Left renal cortex interstitium (tissue), 4 donors: ENCODE results near the gene TMEM131L. TPM values are rescaled to one million over a fixed set of nuclear protein-coding genes. Genes with fewer than 3 reads are reported as not detected.
A peak's percentile ranks its signal among the peaks of the same experiment; 100 is the strongest.
"Not testable (repeated sequence)": the region's sequence is repeated elsewhere in the genome, so short reads cannot be mapped to it uniquely, and the experiment has no call there.

Source experiments
- DNase-seq, 4 donors: peaks; one replicate each; pipeline ENCODE4 v3.0.0-alpha.2; 2013; ENCODE audit warnings: low read depth in 4 of 4, low spot score in 2 of 4, missing footprints in 1 of 4
- polyA plus RNA-seq, 4 donors: library from polyadenylated mRNA; unstranded; fragments of 120-200 nt; gene quantifications; one replicate each; pipeline ENCODE4 v1.2.1, GENCODE V29; 2013; ENCODE audit not compliant: insufficient read length in 4 of 4

TMEM131L gene
- polyA plus RNA-seq, 4 donors = 22.6 to 32.0 (median 27.5) TPM

DNA sequence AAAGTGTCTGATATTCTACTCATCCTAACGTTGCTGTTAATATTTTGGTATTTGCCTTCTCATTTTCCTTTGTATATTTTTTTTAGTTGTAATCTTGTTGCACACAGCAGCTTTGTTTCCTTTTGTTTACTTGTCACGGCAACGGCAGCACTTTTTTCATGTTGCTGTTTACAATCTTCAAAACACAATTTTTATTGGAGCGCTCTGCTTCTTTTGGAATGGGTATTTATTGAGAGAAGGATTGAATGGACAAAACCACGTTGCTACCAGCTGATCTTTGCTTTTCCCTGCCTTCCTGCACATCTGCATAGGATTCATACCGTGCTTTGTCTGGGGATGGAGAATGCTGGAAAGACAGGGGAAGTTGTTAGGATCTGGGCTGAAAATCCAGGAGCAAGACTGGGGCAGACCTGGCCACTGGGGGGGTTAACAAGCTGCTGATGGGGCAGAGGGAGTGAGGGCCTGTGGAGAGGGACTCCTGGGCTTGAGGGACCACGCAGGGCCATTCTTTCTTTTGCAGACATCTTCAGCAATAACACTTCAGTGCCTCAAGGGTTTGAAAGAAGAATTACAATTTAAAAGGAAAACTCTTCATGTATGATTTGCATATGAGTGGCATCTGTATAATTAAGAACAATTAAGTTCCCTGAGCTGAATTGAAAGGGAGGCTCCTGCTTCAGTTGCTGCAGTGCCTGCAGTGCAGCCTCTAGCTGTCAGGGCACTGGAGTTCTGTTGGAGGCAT, 69.8 kb downstream of the TMEM131L start:
- no peak for DNase-seq

DNA sequence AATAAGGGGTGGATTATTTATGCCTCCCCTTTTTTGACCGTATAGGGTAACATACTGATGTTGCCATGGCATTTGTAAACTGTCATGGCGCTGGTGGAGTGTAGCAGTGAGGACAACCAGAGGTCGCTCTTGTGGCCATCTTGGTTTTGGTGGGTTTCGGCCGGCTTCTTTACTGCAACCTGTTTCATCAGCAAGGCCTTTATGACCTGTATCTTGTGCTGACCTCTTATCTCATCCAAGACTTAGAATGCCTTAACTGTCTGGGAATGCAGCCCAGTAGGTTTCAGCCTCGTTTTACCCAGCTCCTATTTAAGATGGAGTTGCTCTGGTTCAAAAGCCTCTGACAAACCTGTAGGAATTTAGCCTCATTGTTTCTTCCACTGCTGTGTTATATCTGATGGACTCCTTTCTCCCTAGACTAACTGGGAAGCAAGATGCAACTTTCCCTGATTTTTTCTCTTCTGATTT, 71.4 kb downstream of the TMEM131L start:
- no peak for DNase-seq

- no peak for DNase-seq
Observed at GRCh38 chr4:153538487-153539357, 72.6 kb downstream of the TMEM131L start.

GRCh38 chr4:153539422-153539821, 73.3 kb downstream of the TMEM131L start:
- no peak for DNase-seq

DNA sequence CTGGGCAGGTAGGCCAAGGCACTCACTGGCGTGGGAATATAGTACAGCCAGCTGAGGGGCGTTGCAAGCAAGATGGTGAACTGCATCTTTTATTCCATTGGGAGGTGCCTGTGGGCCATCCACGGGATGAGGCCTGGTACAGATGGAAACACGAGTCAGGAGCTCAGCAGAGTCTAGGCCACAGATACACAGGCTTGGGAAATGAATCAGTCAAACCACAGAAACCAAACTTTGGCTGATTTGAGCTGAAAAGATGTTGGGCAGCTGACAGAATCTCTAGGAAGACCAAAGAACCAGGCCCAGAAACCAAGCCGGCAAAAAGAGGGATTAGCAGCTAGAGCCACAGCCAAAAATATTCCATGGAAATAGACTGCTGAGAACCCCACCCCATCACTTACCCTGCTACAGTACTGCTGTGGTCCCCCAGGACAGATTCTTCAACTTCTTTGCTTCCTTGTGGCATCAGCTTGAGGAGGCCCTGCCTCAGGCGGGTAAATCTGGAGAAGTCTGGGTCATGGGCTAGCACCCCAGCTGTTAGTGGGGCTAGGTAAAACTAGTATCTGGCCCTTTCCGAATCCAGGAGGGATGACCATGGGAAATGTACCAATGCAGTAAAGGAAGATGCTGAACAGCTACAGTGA, 75.4 kb downstream of the TMEM131L start:
- no peak for DNase-seq

GRCh38 chr4:153542131-153542530, 76.0 kb downstream of the TMEM131L start:
- DNase-seq = no peak

GRCh38 chr4:153542834-153543233, 76.7 kb downstream of the TMEM131L start:
- DNase-seq = no peak

DNA sequence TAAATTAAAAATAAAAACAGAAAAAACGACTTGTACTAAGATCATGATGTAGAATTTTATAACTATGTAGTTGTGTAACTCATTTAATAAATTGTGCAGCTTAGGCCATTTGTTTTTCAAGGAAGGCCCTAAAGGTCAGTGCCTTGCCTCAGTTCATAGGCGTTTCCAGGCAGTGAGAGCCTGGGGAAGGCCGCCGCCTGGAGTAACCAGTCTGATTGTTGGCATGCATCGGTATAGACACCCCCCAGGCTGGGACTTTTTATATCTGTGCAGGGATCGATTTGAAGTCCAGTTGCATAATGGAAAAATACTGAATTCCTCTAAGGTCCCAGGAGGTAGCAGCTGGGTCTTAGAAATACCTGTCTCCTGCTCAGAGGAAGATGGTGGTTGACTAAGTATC, 77.2 kb downstream of the TMEM131L start:
- DNase-seq = no peak

DNA sequence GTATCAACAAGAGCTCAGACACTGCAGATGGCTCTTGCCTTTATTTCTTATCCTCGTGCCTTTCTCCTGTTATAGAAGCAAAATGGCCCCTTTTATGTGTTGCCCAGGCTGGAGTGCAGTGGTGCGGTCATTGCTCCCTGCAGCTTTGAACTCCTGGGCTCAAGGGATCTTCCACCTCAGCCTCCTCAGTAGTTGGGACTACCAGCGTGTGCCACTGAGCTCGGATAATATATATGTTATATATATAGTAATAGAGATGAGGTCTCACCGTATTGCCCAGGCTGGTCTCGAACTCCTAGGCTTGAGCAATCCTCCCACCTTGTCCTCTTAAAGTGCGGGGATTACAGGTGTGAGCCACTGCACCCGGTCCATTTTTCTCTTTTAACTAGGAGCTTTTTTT, 79.7 kb downstream of the TMEM131L start:
- no peak for DNase-seq

GRCh38 chr4:153546280-153546679, 80.1 kb downstream of the TMEM131L start:
- no peak for DNase-seq

- DNase-seq = no peak
Observed at GRCh38 chr4:153547520-153547919, 81.4 kb downstream of the TMEM131L start.

GRCh38 chr4:153548907-153549306, 82.7 kb downstream of the TMEM131L start:
- not testable (repeated sequence) for DNase-seq

- no peak for DNase-seq
Observed at GRCh38 chr4:153549405-153549804, 83.2 kb downstream of the TMEM131L start.

- DNase-seq = no peak
Observed at GRCh38 chr4:153553155-153553818, 87.1 kb downstream of the TMEM131L start.

- no peak for DNase-seq
Observed at GRCh38 chr4:153553819-153554170, 87.6 kb downstream of the TMEM131L start.

GRCh38 chr4:153555730-153556434, 89.7 kb downstream of the TMEM131L start:
- DNase-seq = peak in 1 of 4 donors; percentile 70

- no peak for DNase-seq
Observed at GRCh38 chr4:153556435-153556815, 90.3 kb downstream of the TMEM131L start.

DNA sequence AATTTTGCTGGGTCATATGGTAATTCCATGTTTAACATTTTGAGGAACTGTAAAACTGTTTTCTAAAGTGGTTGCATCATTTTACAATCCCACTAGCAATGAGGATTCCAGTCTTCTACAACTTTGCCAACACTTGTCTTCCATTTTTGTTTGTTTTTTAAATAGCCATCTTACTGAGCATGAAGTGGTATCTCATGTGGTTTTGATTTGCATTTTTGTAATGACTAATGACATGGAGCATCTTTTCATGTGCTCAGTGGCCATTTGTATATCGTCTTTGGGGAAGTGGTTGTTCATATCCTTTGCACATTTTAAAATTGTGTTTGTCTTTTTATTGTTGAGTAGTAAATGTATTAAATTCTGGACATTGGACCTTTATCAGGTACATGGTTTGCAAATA, 94.7 kb downstream of the TMEM131L start:
- DNase-seq = no peak

DNA sequence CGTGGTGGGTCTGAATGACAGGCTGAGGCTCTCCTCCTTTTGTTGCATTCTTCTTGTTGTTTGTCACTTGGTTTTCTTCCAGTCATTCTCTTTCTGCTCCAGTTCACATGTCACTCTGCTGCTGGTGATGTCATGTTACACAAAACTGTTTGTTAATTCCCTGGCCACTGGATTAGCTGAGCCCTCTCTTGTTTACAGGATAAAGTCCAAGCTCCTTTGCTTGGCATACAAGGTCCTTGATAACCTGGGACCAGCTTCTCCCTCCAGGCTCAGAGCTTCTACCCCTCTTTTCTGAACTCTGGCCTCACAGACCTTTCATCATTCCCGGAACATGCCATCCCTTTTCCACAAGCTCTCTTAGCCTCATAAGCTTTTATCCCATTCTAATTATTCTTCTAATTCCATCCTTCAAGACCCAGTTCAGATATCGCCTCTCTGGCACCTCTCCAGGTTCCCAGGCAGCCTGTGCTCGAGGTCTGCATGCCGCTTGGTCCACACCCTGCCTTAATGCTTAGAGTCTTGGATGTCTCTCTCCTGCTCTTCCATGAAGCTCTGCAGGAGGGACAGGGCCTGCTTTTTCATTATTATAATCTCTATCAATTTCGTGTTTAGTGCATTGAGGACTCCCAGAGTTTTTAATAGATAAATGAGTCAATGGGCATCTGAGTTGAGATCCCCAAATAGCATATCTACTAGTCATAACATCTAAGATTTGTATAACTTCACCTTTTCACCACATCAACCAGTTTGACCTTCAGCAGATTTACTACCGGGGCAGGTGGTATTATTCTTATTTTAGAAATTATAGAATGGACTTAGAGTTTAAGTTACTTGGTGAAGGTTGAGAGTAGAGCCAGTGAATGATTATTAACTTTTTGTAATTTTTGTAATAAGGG, 98.7 kb downstream of the TMEM131L start:
- DNase-seq = no peak
